GM20431 (cell line): Measurements from ENCODE around the gene UBXN2A.
"Not testable (repeated sequence)": the region's sequence is repeated elsewhere in the genome, so short reads cannot be mapped to it uniquely, and the experiment has no call there.

ENCODE experiments used
- in situ Hi-C: fragments of 300-500 bp; cut with MseI, MboI; formaldehyde crosslinking; loops from one replicate; pipeline ENCODE4 v1.15.0; 2020; ENCODE audit warnings: low sequenced_read_pairs; ENCODE audit not compliant: unreplicated experiment

UBXN2A gene

GRCh38 chr2:24038786-24039499, 98.7 kb downstream of the UBXN2A start:
- in situ Hi-C loops, result no loop called here

GRCh38 chr2:24040511-24040910, 100.2 kb downstream of the UBXN2A start:
- in situ Hi-C loops, result no loop called here

- in situ Hi-C loops, result not testable (repeated sequence)
Measured at GRCh38 chr2:24043133-24043532, 102.9 kb downstream of the UBXN2A start.

- in situ Hi-C loops, result no loop called here
Measured at GRCh38 chr2:24045511-24046508, 105.5 kb downstream of the UBXN2A start.

GRCh38 chr2:24046599-24046929, 106.3 kb downstream of the UBXN2A start:
- in situ Hi-C loops, result no loop called here

GRCh38 chr2:24046930-24047702, 106.9 kb downstream of the UBXN2A start, which contains the start of gene WDCP:
TSS of gene WDCP (minus strand) at chr2:24047391. CDS start at chr2:24039494, 7,897 bp downstream.
- in situ Hi-C loops, result no loop called here

- in situ Hi-C loops, result no loop called here
Measured at GRCh38 chr2:24047703-24048033, 107.4 kb downstream of the UBXN2A start.

GRCh38 chr2:24048769-24049484, 108.7 kb downstream of the UBXN2A start:
- in situ Hi-C loops, result no loop called here

GRCh38 chr2:24049485-24050021, 109.3 kb downstream of the UBXN2A start, which contains the start of gene FKBP1B:
TSS of gene FKBP1B (plus strand) at chr2:24049741. CDS start at chr2:24049850, 109 bp downstream.
- in situ Hi-C loops, result loop anchor here (25.0 kb wide), 1 partner anchor 237 kb away; no protein-coding TSS in a partner anchor

- in situ Hi-C loops, result loop anchor here (25.0 kb wide), 1 partner anchor 238 kb away; no protein-coding TSS in a partner anchor
Measured at GRCh38 chr2:24050041-24050979, 110.0 kb downstream of the UBXN2A start.

GRCh38 chr2:24051833-24052232, 111.6 kb downstream of the UBXN2A start:
- in situ Hi-C loops, result loop anchor here (25.0 kb wide), 1 partner anchor 240 kb away; no protein-coding TSS in a partner anchor

GRCh38 chr2:24052951-24053350, 112.7 kb downstream of the UBXN2A start:
- in situ Hi-C loops, result loop anchor here (25.0 kb wide), 1 partner anchor 241 kb away; no protein-coding TSS in a partner anchor
